SH-SY5Y (cell line): ENCODE results near the gene MSH6.

Experiments used
- GATA2 ChIP-seq: IDR thresholded peaks from 2 replicates; pipeline ENCODE4 v1.6.1; 2011; ENCODE audit warnings: mild to moderate bottlenecking, low read depth, low read length
- GATA3 ChIP-seq: IDR thresholded peaks from 2 replicates; pipeline ENCODE4 v1.6.1; 2011; ENCODE audit warnings: low read depth, mild to moderate bottlenecking, low read length, moderate library complexity

DNA sequence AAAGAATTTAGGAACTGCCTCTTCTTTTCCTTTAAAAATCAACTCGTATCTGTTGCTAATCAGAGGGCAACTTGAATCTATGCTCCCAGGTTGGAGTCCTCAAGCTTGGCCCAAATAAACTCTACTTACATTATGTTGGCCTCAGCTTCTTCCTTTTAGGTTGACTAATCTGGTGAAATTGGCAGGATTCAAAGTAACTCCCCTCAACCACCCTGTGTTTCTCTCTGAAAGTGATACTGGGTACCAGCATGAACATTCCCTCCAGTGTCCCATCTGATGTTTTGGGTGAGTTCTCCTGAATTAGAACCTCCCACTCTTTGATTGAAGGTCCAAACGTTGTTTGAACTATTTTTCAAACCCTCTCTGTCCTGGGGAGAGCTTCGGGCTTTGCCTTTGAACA, 41.3 kb upstream of the MSH6 start:
- TF ChIP-seq GATA2 (no peak), GATA3 (no peak)
